Astrocyte (in vitro differentiated cells and primary cell): Measurements from ENCODE around the gene ZHX3. TPM values are rescaled to one million over a fixed set of nuclear protein-coding genes. Genes with fewer than 3 reads are reported as not detected.

Experiments used
- DNase-seq: peaks from one replicate; pipeline ENCODE4 v3.0.0-alpha.2; 2010; ENCODE audit warnings: low read depth
- FAIRE-seq: peaks from 2 replicates; lab custom pipeline; 2011; peaks lifted over from hg19 to GRCh38; lab: Jason Lieb, UNC
- H2AFZ ChIP-seq: 2 replicates; pipeline ENCODE4 v1.6.0; 2012; ENCODE audit warnings: low read depth, low read length, inconsistent platforms
- H3K27ac ChIP-seq: 2 replicates; pipeline ENCODE4 v1.5.1; 2011; ENCODE audit warnings: low read depth, low read length, inconsistent platforms
- H3K27me3 ChIP-seq: 2 replicates; pipeline ENCODE4 v1.6.0; 2011; ENCODE audit warnings: low read length, inconsistent platforms; ENCODE audit not compliant: insufficient read depth
- H3K36me3 ChIP-seq: 2 replicates; pipeline ENCODE4 v1.5.1; 2011; ENCODE audit warnings: low read length, inconsistent platforms; ENCODE audit not compliant: insufficient read depth
- H3K4me1 ChIP-seq: 2 replicates; pipeline ENCODE4 v1.5.1; 2011; ENCODE audit warnings: low read length, inconsistent platforms; ENCODE audit not compliant: insufficient read depth
- H3K4me2 ChIP-seq: 2 replicates; pipeline ENCODE4 v1.6.0; 2012; ENCODE audit warnings: low read length, inconsistent platforms
- H3K4me3 ChIP-seq: 2 replicates; pipeline ENCODE4 v1.5.1; 2011; ENCODE audit warnings: low read depth, mild to moderate bottlenecking, low read length, inconsistent platforms; ENCODE audit not compliant: insufficient read depth
- H3K79me2 ChIP-seq: 2 replicates; pipeline ENCODE4 v1.6.0; 2012; ENCODE audit warnings: mild to moderate bottlenecking, low read length, inconsistent platforms; ENCODE audit not compliant: insufficient read depth
- H3K9ac ChIP-seq: 2 replicates; pipeline ENCODE4 v1.6.0; 2012; ENCODE audit warnings: mild to moderate bottlenecking, low read length, inconsistent platforms
- H3K9me3 ChIP-seq: 2 replicates; pipeline ENCODE4 v1.5.1; 2012; ENCODE audit warnings: low read depth, mild to moderate bottlenecking, low read length, inconsistent platforms; ENCODE audit not compliant: insufficient read depth
- H4K20me1 ChIP-seq: 2 replicates; pipeline ENCODE4 v1.6.0; 2012; ENCODE audit warnings: low read length, inconsistent platforms; ENCODE audit not compliant: insufficient read depth
- H3K27ac Mint-ChIP-seq: one replicate; pipeline ENCODE4 v1.8.0; 2021; ENCODE audit warnings: mild to moderate bottlenecking, mixed read lengths; ENCODE audit not compliant: unreplicated experiment
- H3K27me3 Mint-ChIP-seq: one replicate; pipeline ENCODE4 v1.8.0; 2021; ENCODE audit warnings: low read depth, mixed read lengths; ENCODE audit not compliant: unreplicated experiment
- H3K36me3 Mint-ChIP-seq: one replicate; pipeline ENCODE4 v1.8.0; 2021; ENCODE audit warnings: low read depth, mixed read lengths; ENCODE audit not compliant: unreplicated experiment
- H3K4me1 Mint-ChIP-seq: one replicate; pipeline ENCODE4 v1.8.0; 2021; ENCODE audit warnings: low read depth, mixed read lengths; ENCODE audit not compliant: unreplicated experiment
- H3K4me3 Mint-ChIP-seq: one replicate; pipeline ENCODE4 v1.8.0; 2021; ENCODE audit warnings: mild to moderate bottlenecking, moderate library complexity, mixed read lengths; ENCODE audit not compliant: unreplicated experiment
- H3K9me3 Mint-ChIP-seq: one replicate; pipeline ENCODE4 v1.8.0; 2021; ENCODE audit warnings: mild to moderate bottlenecking, mixed read lengths; ENCODE audit not compliant: unreplicated experiment
- CTCF ChIP-seq: IDR thresholded peaks from 2 replicates; pipeline ENCODE4 v1.5.1; 2011; ENCODE audit warnings: low read depth, mild to moderate bottlenecking, inconsistent platforms, low read length, moderate library complexity; ENCODE audit not compliant: insufficient read depth
- EZH2 ChIP-seq: IDR thresholded peaks from 2 replicates; pipeline ENCODE4 v1.6.1; 2012; ENCODE audit warnings: mild to moderate bottlenecking, low read length, inconsistent platforms; ENCODE audit not compliant: insufficient read depth
- total RNA-seq: library from RNA; stranded (reverse); gene quantifications from 2 replicates; pipeline ENCODE4 v1.2.1, GENCODE V29; 2021

Gene ZHX3
- total RNA-seq, 1 donor from 2014 or later = 41.6 TPM

GRCh38 chr20:41360831-41361756, 43.6 kb upstream of the ZHX3 start:
- H3K27ac ChIP-seq = no peak overlapping the region
- H3K9me3 ChIP-seq = no peaks in the 10 kb centered on the region
- no peak overlapping the region for H3K4me3 ChIP-seq
- H3K4me2 ChIP-seq = no peak overlapping the region
- no peaks in the 10 kb centered on the region for H3K9me3 Mint-ChIP-seq
- H4K20me1 ChIP-seq = no peaks in the 10 kb centered on the region
- peaks cover 15% of the 10 kb centered on the region for H3K36me3 Mint-ChIP-seq
- H2AFZ ChIP-seq = no peak overlapping the region
- H3K9ac ChIP-seq = no peak overlapping the region
- peaks cover 16% of the 10 kb centered on the region for H3K27me3 Mint-ChIP-seq
- DNase-seq (no peak), FAIRE-seq (no peak)
- H3K4me1 ChIP-seq = no peaks in the 10 kb centered on the region
- no peaks in the 10 kb centered on the region for H3K36me3 ChIP-seq
- H3K27me3 ChIP-seq = peaks cover 14% of the 10 kb centered on the region
- no peak overlapping the region for H3K27ac Mint-ChIP-seq
- no peak overlapping the region for H3K4me3 Mint-ChIP-seq
- no peak for TF ChIP-seq EZH2
- no peak for TF ChIP-seq CTCF
- no peaks in the 10 kb centered on the region for H3K4me1 Mint-ChIP-seq
- no peaks in the 10 kb centered on the region for H3K79me2 ChIP-seq

GRCh38 chr20:41359541-41360011, 42.0 kb upstream of the ZHX3 start:
- TF ChIP-seq CTCF (no peak), EZH2 (no peak)
- FAIRE-seq (no peak), DNase-seq (no peak)
- no peak overlapping the region for H3K9ac ChIP-seq
- no peaks in the 10 kb centered on the region for H3K4me1 ChIP-seq
- H3K4me3 ChIP-seq = no peak overlapping the region
- peaks cover 23% of the 10 kb centered on the region for H3K36me3 Mint-ChIP-seq
- H3K36me3 ChIP-seq = no peaks in the 10 kb centered on the region
- no peak overlapping the region for H2AFZ ChIP-seq
- no peak overlapping the region for H3K4me2 ChIP-seq
- no peak overlapping the region for H3K27ac Mint-ChIP-seq
- no peaks in the 10 kb centered on the region for H3K4me1 Mint-ChIP-seq
- H3K4me3 Mint-ChIP-seq = no peak overlapping the region
- H4K20me1 ChIP-seq = no peaks in the 10 kb centered on the region
- H3K9me3 Mint-ChIP-seq = no peaks in the 10 kb centered on the region
- no peaks in the 10 kb centered on the region for H3K9me3 ChIP-seq
- no peaks in the 10 kb centered on the region for H3K79me2 ChIP-seq
- H3K27ac ChIP-seq = no peak overlapping the region
- peaks cover 5% of the 10 kb centered on the region for H3K27me3 Mint-ChIP-seq
- H3K27me3 ChIP-seq = peaks cover 4% of the 10 kb centered on the region

- no peaks in the 10 kb centered on the region for H3K79me2 ChIP-seq
- H3K9me3 ChIP-seq = no peaks in the 10 kb centered on the region
- Mint-ChIP-seq H3K4me3 (no peak overlapping the region), H3K36me3 (peaks cover 31% of the 10 kb centered on the region), H3K9me3 (no peaks in the 10 kb centered on the region), H3K27me3 (peaks cover 4% of the 10 kb centered on the region), H3K27ac (no peak overlapping the region), H3K4me1 (no peaks in the 10 kb centered on the region)
- no peak for DNase-seq
- H3K9ac ChIP-seq = no peak overlapping the region
- H3K27me3 ChIP-seq = no peaks in the 10 kb centered on the region
- TF ChIP-seq CTCF (no peak), EZH2 (no peak)
- no peak overlapping the region for H2AFZ ChIP-seq
- no peaks in the 10 kb centered on the region for H4K20me1 ChIP-seq
- H3K4me2 ChIP-seq = no peak overlapping the region
- no peak overlapping the region for H3K27ac ChIP-seq
- H3K4me1 ChIP-seq = no peaks in the 10 kb centered on the region
- no peak overlapping the region for H3K4me3 ChIP-seq
- no peaks in the 10 kb centered on the region for H3K36me3 ChIP-seq
- FAIRE-seq = no peak
These were observed 41.2 kb upstream of the ZHX3 start for GRCh38 chr20:41358717-41359116.
